ENCODE measurements around the gene SPIRE1. TPM values are rescaled to one million over a fixed set of nuclear protein-coding genes. Genes with fewer than 3 reads are reported as not detected.

Gene SPIRE1
- total RNA-seq, 1 donor from 2014 or later = 42.4 TPM

- DNase-seq = no peak
- peaks cover 13% of the 10 kb centered on the region for H3K4me1 ChIP-seq
- intact Hi-C loops (cut with micrococcal nuclease) = no loop called here
- no peak overlapping the region for H3K27ac ChIP-seq (replicated peaks)
- H3K9me3 ChIP-seq (replicated peaks) = no peaks in the 10 kb centered on the region
- H3K36me3 ChIP-seq = no peaks in the 10 kb centered on the region
- peaks cover 33% of the 10 kb centered on the region for H3K27me3 ChIP-seq (ENCODE audit: low read depth)
- no peak for TF ChIP-seq CTCF (IDR thresholded peaks at IDR 0.05; ENCODE audit: borderline replicate concordance)
- H3K4me3 ChIP-seq = no peak overlapping the region
Observed at GRCh38 chr18:12403601-12404506, 254.1 kb downstream of the SPIRE1 start.

GRCh38 chr18:12401881-12402280 is 256.0 kb downstream of the SPIRE1 start:
- TF ChIP-seq CTCF (IDR thresholded peaks at IDR 0.05; ENCODE audit: borderline replicate concordance) = no peak

GRCh38 chr18:12399231-12399630 is 258.7 kb downstream of the SPIRE1 start:
- no peak overlapping the region for H3K27ac ChIP-seq (replicated peaks)
- intact Hi-C loops (cut with micrococcal nuclease) = no loop called here
- H3K9me3 ChIP-seq (replicated peaks) = no peaks in the 10 kb centered on the region
- no peak overlapping the region for H3K4me3 ChIP-seq
- H3K36me3 ChIP-seq = no peaks in the 10 kb centered on the region
- no peak for DNase-seq
- peaks cover 5% of the 10 kb centered on the region for H3K4me1 ChIP-seq
- TF ChIP-seq CTCF (IDR thresholded peaks at IDR 0.05; ENCODE audit: borderline replicate concordance) = no peak
- peaks cover 15% of the 10 kb centered on the region for H3K27me3 ChIP-seq (ENCODE audit: low read depth)

More at GRCh38 chr18:12401881-12402280, 256.0 kb downstream of the SPIRE1 start:
- Histone ChIP-seq H3K9me3 (replicated peaks) (no peaks in the 10 kb centered on the region), H3K27me3 (ENCODE audit: low read depth) (peaks cover 33% of the 10 kb centered on the region), H3K4me1 (peaks cover 5% of the 10 kb centered on the region), H3K27ac (replicated peaks) (no peak overlapping the region), H3K36me3 (no peaks in the 10 kb centered on the region), H3K4me3 (no peak overlapping the region)
- DNase-seq = no peak
- intact Hi-C loops (cut with micrococcal nuclease) = no loop called here

GRCh38 chr18:12398625-12399024 is 259.3 kb downstream of the SPIRE1 start:
- DNase-seq = no peak
- no peak for TF ChIP-seq CTCF (IDR thresholded peaks at IDR 0.05; ENCODE audit: borderline replicate concordance)
- H3K4me1 ChIP-seq = peaks cover 5% of the 10 kb centered on the region
- H3K9me3 ChIP-seq (replicated peaks) = no peaks in the 10 kb centered on the region
- H3K27ac ChIP-seq (replicated peaks) = no peak overlapping the region
- H3K36me3 ChIP-seq = no peaks in the 10 kb centered on the region
- H3K27me3 ChIP-seq (ENCODE audit: low read depth) = peaks cover 12% of the 10 kb centered on the region
- H3K4me3 ChIP-seq = no peak overlapping the region
- intact Hi-C loops (cut with micrococcal nuclease) = no loop called here

GRCh38 chr18:12397793-12398192 is 260.1 kb downstream of the SPIRE1 start:
- TF ChIP-seq CTCF (IDR thresholded peaks at IDR 0.05; ENCODE audit: borderline replicate concordance) = no peak
- H3K4me1 ChIP-seq = peaks cover 5% of the 10 kb centered on the region
- H3K4me3 ChIP-seq = no peak overlapping the region
- intact Hi-C loops (cut with micrococcal nuclease) = no loop called here
- DNase-seq = no peak
- no peak overlapping the region for H3K27ac ChIP-seq (replicated peaks)
- peaks cover 10% of the 10 kb centered on the region for H3K27me3 ChIP-seq (ENCODE audit: low read depth)
- H3K36me3 ChIP-seq = no peaks in the 10 kb centered on the region
- no peaks in the 10 kb centered on the region for H3K9me3 ChIP-seq (replicated peaks)
